HG02798 (cell line): ENCODE results near the gene TLR10.
A peak's percentile ranks its signal among the peaks of the same experiment; 100 is the strongest.
"Not testable (repeated sequence)": the region's sequence is repeated elsewhere in the genome, so short reads cannot be mapped to it uniquely, and the experiment has no call there.

Experiments
- ATAC-seq: cut with Tn5 transposase; IDR thresholded peaks from one replicate; pipeline ENCODE4 v1.9.1; 2021; ENCODE audit warnings: mild to moderate bottlenecking; ENCODE audit not compliant: unreplicated experiment, poor library complexity

Gene TLR10

GRCh38 chr4:38782452-38783108 is at the start of gene TLR10:
TSS of gene TLR10 (minus strand) at chr4:38782990. CDS start at chr4:38775590, 7,400 bp downstream.
- ATAC-seq: peak; percentile 77

GRCh38 chr4:38832206-38832605 is 49.4 kb upstream of the TLR10 start:
- no peak for ATAC-seq

- no peak for ATAC-seq
Measured at GRCh38 chr4:38831653-38832052, 48.9 kb upstream of the TLR10 start.

- no peak for ATAC-seq
Measured at GRCh38 chr4:38829237-38829636, 46.4 kb upstream of the TLR10 start.

- no peak for ATAC-seq
Measured at GRCh38 chr4:38823766-38824165, 41.0 kb upstream of the TLR10 start.

GRCh38 chr4:38822748-38823303 is 40.0 kb upstream of the TLR10 start:
- ATAC-seq: no peak

GRCh38 chr4:38821739-38822138 is 38.9 kb upstream of the TLR10 start:
- ATAC-seq: no peak

GRCh38 chr4:38820329-38821061 is 37.7 kb upstream of the TLR10 start:
- peak; percentile 61 for ATAC-seq

- ATAC-seq: no peak
Measured at GRCh38 chr4:38819569-38819968, 36.8 kb upstream of the TLR10 start.

- ATAC-seq: peak; percentile 51
Measured at GRCh38 chr4:38818441-38818976, 35.7 kb upstream of the TLR10 start.

- ATAC-seq: no peak
Measured at GRCh38 chr4:38815885-38816782, 33.3 kb upstream of the TLR10 start.

GRCh38 chr4:38814386-38814785 is 31.6 kb upstream of the TLR10 start:
- ATAC-seq: no peak

GRCh38 chr4:38811297-38811696 is 28.5 kb upstream of the TLR10 start:
- no peak for ATAC-seq

- not testable (repeated sequence) for ATAC-seq
Measured at GRCh38 chr4:38807462-38807861, 24.7 kb upstream of the TLR10 start.

GRCh38 chr4:38806251-38806650 is 23.5 kb upstream of the TLR10 start:
- ATAC-seq: not testable (repeated sequence)

GRCh38 chr4:38805530-38806145 is 22.8 kb upstream of the TLR10 start:
- peak; percentile 80 for ATAC-seq

GRCh38 chr4:38804654-38805295 is 22.0 kb upstream of the TLR10 start, which contains the start of gene TLR1:
TSS of gene TLR1 (minus strand) at chr4:38804791. CDS start at chr4:38798831, 5,960 bp downstream.
- peak; percentile 26 for ATAC-seq

GRCh38 chr4:38803833-38804653 is 21.3 kb upstream of the TLR10 start:
- peak; percentile 70 for ATAC-seq
